ENCODE data around the gene PTTG1IP. TPM values are rescaled to one million over a fixed set of nuclear protein-coding genes. Genes with fewer than 3 reads are reported as not detected.
A peak's percentile ranks its signal among the peaks of the same experiment; 100 is the strongest.

PTTG1IP gene
- total and polyA plus RNA-seq, 10 of the 15 experiments (the other 5 are each of a cell fraction or from before 2014, with no cell fraction given) = 2.4 to 56.4 (median 44.4) TPM

- TF ChIP-seq, protein P1, sequence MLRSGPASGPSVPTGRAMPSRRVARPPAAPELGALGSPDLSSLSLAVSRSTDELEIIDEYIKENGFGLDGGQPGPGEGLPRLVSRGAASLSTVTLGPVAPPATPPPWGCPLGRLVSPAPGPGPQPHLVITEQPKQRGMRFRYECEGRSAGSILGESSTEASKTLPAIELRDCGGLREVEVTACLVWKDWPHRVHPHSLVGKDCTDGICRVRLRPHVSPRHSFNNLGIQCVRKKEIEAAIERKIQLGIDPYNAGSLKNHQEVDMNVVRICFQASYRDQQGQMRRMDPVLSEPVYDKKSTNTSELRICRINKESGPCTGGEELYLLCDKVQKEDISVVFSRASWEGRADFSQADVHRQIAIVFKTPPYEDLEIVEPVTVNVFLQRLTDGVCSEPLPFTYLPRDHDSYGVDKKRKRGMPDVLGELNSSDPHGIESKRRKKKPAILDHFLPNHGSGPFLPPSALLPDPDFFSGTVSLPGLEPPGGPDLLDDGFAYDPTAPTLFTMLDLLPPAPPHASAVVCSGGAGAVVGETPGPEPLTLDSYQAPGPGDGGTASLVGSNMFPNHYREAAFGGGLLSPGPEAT (IDR thresholded peaks at IDR 0.05; ENCODE audit: low read depth) = peak; percentile 72
- TF ChIP-seq ETV6 (conservative IDR thresholded peaks at IDR 0.05 in 1 of 2, IDR thresholded peaks at IDR 0.05 in 1 of 2; ENCODE audit: borderline replicate concordance in 1 of 2, low read depth in 1 of 2) (peak in 1 of 2 experiments; percentile 89; a peak in 2 of 4 replicates), GATAD2B (conservative IDR thresholded peaks at IDR 0.05; ENCODE audit: low read depth) (peak; percentile 84; the same call in 1 of the 2 replicates), ATF7 (IDR thresholded peaks at IDR 0.05; ENCODE audit: low read depth) (peak; percentile 69), NBN (IDR thresholded peaks at IDR 0.05) (no peak; the same call in 1 of the 2 replicates), BHLHE40 (IDR thresholded peaks at IDR 0.05; ENCODE audit: borderline replicate concordance in 1 of 2, low read depth in 2 of 2, low read length in 1 of 2) (peak; percentile 40 to 71; a peak in 3 of 4 replicates), SIN3A (IDR thresholded peaks at IDR 0.05; ENCODE audit: low read depth, low read length) (peak; percentile 80), ZNF24 (IDR thresholded peaks at IDR 0.05) (no peak), NR2C1 (IDR thresholded peaks at IDR 0.05) (peak; percentile 78), ZBTB40 (IDR thresholded peaks at IDR 0.05; ENCODE audit: borderline replicate concordance) (peak; percentile 67; the same call in 1 of the 2 replicates), CREM (IDR thresholded peaks at IDR 0.05; ENCODE audit: low read depth) (peak; percentile 51; the same call in 1 of the 2 replicates), IKZF2 (IDR thresholded peaks at IDR 0.05) (peak; percentile 66 to 68; a peak in 2 of 4 replicates), DPF2 (IDR thresholded peaks at IDR 0.05) (0 out of 2 replicates have a peak, but pooled peaks have one; percentile 43), TCF3 (IDR thresholded peaks at IDR 0.05; ENCODE audit: borderline replicate concordance, insufficient read depth, low read depth, low read length) (peak; percentile 51; the same call in 1 of the 2 replicates)
- TF ChIP-seq, protein P2, sequence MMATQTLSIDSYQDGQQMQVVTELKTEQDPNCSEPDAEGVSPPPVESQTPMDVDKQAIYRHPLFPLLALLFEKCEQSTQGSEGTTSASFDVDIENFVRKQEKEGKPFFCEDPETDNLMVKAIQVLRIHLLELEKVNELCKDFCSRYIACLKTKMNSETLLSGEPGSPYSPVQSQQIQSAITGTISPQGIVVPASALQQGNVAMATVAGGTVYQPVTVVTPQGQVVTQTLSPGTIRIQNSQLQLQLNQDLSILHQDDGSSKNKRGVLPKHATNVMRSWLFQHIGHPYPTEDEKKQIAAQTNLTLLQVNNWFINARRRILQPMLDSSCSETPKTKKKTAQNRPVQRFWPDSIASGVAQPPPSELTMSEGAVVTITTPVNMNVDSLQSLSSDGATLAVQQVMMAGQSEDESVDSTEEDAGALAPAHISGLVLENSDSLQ (IDR thresholded peaks at IDR 0.05) = peak; percentile 42; the same call in 1 of the 2 replicates
- TF ChIP-seq, protein P3, sequence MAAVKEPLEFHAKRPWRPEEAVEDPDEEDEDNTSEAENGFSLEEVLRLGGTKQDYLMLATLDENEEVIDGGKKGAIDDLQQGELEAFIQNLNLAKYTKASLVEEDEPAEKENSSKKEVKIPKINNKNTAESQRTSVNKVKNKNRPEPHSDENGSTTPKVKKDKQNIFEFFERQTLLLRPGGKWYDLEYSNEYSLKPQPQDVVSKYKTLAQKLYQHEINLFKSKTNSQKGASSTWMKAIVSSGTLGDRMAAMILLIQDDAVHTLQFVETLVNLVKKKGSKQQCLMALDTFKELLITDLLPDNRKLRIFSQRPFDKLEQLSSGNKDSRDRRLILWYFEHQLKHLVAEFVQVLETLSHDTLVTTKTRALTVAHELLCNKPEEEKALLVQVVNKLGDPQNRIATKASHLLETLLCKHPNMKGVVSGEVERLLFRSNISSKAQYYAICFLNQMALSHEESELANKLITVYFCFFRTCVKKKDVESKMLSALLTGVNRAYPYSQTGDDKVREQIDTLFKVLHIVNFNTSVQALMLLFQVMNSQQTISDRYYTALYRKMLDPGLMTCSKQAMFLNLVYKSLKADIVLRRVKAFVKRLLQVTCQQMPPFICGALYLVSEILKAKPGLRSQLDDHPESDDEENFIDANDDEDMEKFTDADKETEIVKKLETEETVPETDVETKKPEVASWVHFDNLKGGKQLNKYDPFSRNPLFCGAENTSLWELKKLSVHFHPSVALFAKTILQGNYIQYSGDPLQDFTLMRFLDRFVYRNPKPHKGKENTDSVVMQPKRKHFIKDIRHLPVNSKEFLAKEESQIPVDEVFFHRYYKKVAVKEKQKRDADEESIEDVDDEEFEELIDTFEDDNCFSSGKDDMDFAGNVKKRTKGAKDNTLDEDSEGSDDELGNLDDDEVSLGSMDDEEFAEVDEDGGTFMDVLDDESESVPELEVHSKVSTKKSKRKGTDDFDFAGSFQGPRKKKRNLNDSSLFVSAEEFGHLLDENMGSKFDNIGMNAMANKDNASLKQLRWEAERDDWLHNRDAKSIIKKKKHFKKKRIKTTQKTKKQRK (IDR thresholded peaks at IDR 0.05; ENCODE audit: low read depth, low read length) = no peak
- TF ChIP-seq, protein P4, sequence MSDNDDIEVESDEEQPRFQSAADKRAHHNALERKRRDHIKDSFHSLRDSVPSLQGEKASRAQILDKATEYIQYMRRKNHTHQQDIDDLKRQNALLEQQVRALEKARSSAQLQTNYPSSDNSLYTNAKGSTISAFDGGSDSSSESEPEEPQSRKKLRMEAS (IDR thresholded peaks at IDR 0.05; ENCODE audit: low read depth, low read length) = peak; percentile 2
Observed at GRCh38 chr21:44920694-44921604, 47.5 kb upstream of the PTTG1IP start, which contains the start of gene ITGB2 (continued).
